Ectodermal cell (in vitro differentiated cells): ENCODE results near the gene RPS21.

Source experiments
- H3K27ac ChIP-seq: 2 replicates; pipeline ENCODE4 v1.7.0; 2013; ENCODE audit warnings: mild to moderate bottlenecking, low read depth, low read length; ENCODE audit not compliant: insufficient read depth, poor library complexity, severe bottlenecking
- H3K27me3 ChIP-seq: 2 replicates; pipeline ENCODE4 v1.7.0; 2013; ENCODE audit warnings: mild to moderate bottlenecking, low read length; ENCODE audit not compliant: insufficient read depth, control insufficient read depth, poor library complexity, severe bottlenecking
- H3K36me3 ChIP-seq: one replicate; pipeline ENCODE4 v1.7.0; 2013; ENCODE audit warnings: low read length; ENCODE audit not compliant: control insufficient read depth, insufficient read depth
- H3K4me1 ChIP-seq: one replicate; pipeline ENCODE4 v1.7.0; 2013; ENCODE audit warnings: low read length; ENCODE audit not compliant: control insufficient read depth, insufficient read depth
- H3K4me3 ChIP-seq: 2 replicates; pipeline ENCODE4 v1.7.0; 2013; ENCODE audit warnings: low read depth, low read length, control low read depth; ENCODE audit not compliant: insufficient read depth
- H3K9me3 ChIP-seq: 2 replicates; pipeline ENCODE4 v1.7.0; 2013; ENCODE audit warnings: mild to moderate bottlenecking, low read length, moderate library complexity; ENCODE audit not compliant: control insufficient read depth
- WGBS, 2 experiments: methylation state at CpG; one replicate each; pipeline ENCODE4 v1.1.7; 2013; ENCODE audit warnings: missing lambda C conversion rate in 2 of 2; 5-methylcytosine and 5-hydroxymethylcytosine counted together

RPS21 gene

GRCh38 chr20:62382306-62383198 lies 4.4 kb upstream of the RPS21 start:
- Histone ChIP-seq H3K4me1 (peaks cover 8% of the 10 kb centered on the region), H3K9me3 (no peaks in the 10 kb centered on the region), H3K36me3 (peaks cover 4% of the 10 kb centered on the region), H3K27ac (no peak overlapping the region), H3K4me3 (no peak overlapping the region), H3K27me3 (no peaks in the 10 kb centered on the region)
- 60 to 63% methylated on average over 18 of the region's 18 CpGs for WGBS, 2 experiments

DNA sequence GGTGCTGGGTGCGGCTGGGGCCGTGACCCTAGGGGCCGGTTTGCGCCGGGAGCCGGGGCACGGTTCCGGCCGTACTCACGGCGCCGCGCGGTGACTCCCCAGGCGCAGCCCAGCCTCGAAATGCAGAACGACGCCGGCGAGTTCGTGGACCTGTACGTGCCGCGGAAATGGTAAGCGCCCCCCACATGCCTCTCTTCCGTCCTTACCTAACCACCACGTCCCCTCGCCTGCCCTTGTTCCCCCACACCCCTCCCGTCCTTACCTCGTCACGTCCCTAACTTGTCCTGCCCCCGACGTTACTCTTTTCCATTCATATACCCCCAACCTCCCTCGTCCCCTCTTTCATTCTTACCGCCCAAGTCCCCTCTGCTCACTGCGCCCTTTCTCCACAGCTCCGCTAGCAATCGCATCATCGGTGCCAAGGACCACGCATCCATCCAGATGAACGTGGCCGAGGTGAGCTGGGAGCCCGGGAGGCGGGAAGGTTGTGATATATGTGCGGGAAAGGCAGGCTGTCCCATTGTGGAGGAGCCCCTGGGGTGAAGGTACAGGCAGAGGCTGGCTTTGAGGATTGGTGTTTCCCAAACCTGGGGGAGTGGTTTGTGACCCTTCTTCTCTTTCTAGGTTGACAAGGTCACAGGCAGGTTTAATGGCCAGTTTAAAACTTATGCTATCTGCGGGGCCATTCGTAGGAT lies 463 bp downstream of the RPS21 start:
- Histone ChIP-seq H3K27me3 (no peaks in the 10 kb centered on the region), H3K4me1 (peaks cover 16% of the 10 kb centered on the region), H3K4me3 (peak overlapping the region; percentile 100), H3K36me3 (peaks cover 10% of the 10 kb centered on the region), H3K27ac (no peak overlapping the region), H3K9me3 (no peaks in the 10 kb centered on the region)
- WGBS, 2 experiments = 4 to 5% methylated on average over 47 of the region's 47 CpGs

DNA sequence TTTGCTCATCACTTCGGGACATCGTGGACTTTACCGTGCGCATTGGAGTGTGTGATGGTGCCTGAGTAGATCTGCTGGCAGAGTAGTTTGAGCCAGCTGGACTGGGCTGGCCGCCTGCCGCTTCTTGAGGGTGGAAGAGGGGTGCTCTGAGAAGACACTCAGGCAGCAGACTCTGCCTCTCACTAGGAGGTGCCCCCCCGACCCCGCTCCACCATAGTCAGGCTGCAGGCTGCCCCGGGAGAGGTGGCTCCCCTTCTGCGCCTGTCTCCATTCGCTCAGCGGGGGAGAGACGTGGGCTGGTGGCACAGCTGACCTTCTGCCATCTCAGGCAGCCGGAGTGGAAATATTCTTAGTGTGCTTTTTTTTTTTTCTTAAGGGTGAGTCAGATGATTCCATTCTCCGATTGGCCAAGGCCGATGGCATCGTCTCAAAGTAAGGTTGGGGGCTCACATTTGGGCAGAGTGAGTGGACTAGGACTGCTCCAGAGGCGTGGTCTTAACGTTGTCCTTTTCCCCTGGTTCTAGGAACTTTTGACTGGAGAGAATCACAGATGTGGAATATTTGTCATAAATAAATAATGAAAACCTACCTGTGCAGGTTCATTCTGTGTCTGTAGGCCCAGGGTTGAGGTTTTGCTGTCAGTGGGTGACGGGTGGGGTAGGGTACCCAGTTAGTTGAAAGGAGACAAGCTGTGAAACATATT lies 1.2 kb downstream of the RPS21 start:
- peak overlapping the region; percentile 100 for H3K4me3 ChIP-seq
- 87 to 92% methylated on average over 20 of the region's 20 CpGs for WGBS, 2 experiments
- no peaks in the 10 kb centered on the region for H3K27me3 ChIP-seq
- no peaks in the 10 kb centered on the region for H3K9me3 ChIP-seq
- no peak overlapping the region for H3K27ac ChIP-seq
- H3K36me3 ChIP-seq = peaks cover 10% of the 10 kb centered on the region
- H3K4me1 ChIP-seq = peaks cover 16% of the 10 kb centered on the region

GRCh38 chr20:62388839-62389600 lies 2.1 kb downstream of the RPS21 start:
- WGBS, 2 experiments = 96 to 97% methylated on average over 11 of the region's 11 CpGs
- Histone ChIP-seq H3K27ac (no peak overlapping the region), H3K9me3 (no peaks in the 10 kb centered on the region), H3K27me3 (no peaks in the 10 kb centered on the region), H3K4me1 (peaks cover 16% of the 10 kb centered on the region), H3K4me3 (no peak overlapping the region), H3K36me3 (peaks cover 10% of the 10 kb centered on the region)

DNA sequence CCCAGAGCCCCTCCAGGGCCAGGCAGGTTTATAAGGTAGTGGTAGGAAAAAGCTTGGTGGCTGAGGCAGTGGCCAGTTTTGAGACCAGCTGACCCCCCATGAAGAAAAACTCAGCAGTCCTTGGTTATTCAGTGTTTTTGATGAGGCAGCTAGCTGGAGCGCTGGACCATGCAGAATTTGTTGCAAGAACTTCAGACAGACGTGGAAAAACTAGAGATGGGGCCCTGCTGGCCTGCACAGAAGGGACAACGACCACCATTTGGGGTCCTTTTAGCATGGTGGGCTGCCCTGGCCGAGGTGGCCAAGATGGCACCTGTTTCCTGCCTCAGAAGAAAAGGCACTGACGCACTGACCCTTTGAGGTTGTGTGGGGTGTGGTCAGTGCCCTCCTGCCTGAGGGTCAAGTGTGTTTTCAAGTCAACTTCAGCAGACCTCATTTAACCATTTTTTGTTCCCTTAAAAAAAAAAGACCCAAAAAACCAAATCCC lies 2.7 kb downstream of the RPS21 start:
- WGBS, 2 experiments = 95% methylated on average over 5 of the region's 5 CpGs
- no peak overlapping the region for H3K27ac ChIP-seq
- peaks cover 10% of the 10 kb centered on the region for H3K36me3 ChIP-seq
- H3K4me1 ChIP-seq = peaks cover 16% of the 10 kb centered on the region
- H3K9me3 ChIP-seq = no peaks in the 10 kb centered on the region
- H3K4me3 ChIP-seq = no peak overlapping the region
- no peaks in the 10 kb centered on the region for H3K27me3 ChIP-seq

- 92 to 93% methylated on average over 29 of the region's 29 CpGs for WGBS, 2 experiments
- Histone ChIP-seq H3K36me3 (peaks cover 10% of the 10 kb centered on the region), H3K27ac (no peak overlapping the region), H3K9me3 (no peaks in the 10 kb centered on the region), H3K4me3 (no peak overlapping the region), H3K27me3 (no peaks in the 10 kb centered on the region), H3K4me1 (peaks cover 10% of the 10 kb centered on the region)
These were observed 3.6 kb downstream of the RPS21 start for GRCh38 chr20:62390317-62391164.

- no peaks in the 10 kb centered on the region for H3K9me3 ChIP-seq
- H3K27ac ChIP-seq = no peak overlapping the region
- H3K27me3 ChIP-seq = no peaks in the 10 kb centered on the region
- 94 to 95% methylated on average over 44 of the region's 44 CpGs for WGBS, 2 experiments
- peaks cover 10% of the 10 kb centered on the region for H3K4me1 ChIP-seq
- H3K4me3 ChIP-seq = no peak overlapping the region
- peaks cover 10% of the 10 kb centered on the region for H3K36me3 ChIP-seq
These were observed 4.5 kb downstream of the RPS21 start for GRCh38 chr20:62391165-62392076.

- 93 to 95% methylated on average over 10 of the region's 10 CpGs for WGBS, 2 experiments
- no peak overlapping the region for H3K4me3 ChIP-seq
- no peaks in the 10 kb centered on the region for H3K27me3 ChIP-seq
- peaks cover 10% of the 10 kb centered on the region for H3K4me1 ChIP-seq
- H3K36me3 ChIP-seq = peaks cover 10% of the 10 kb centered on the region
- H3K9me3 ChIP-seq = no peaks in the 10 kb centered on the region
- no peak overlapping the region for H3K27ac ChIP-seq
These were observed 5.1 kb downstream of the RPS21 start for GRCh38 chr20:62392077-62392418.
